Thyroid gland (tissue), 4 donors: Measurements from ENCODE around the gene GAS2L1.

Source experiments
- CTCF ChIP-seq, 6 experiments: fragments of 200-600 bp in 3 of 6; fragments of 450-650 bp in 3 of 6; sonication (generic) in 3 of 6; IDR thresholded peaks; one replicate each; pipeline ENCODE4 v1.5.1; 2016 to 2019; ENCODE audit warnings: antibody characterized with exemption in 6 of 6, mild to moderate bottlenecking in 2 of 6, inconsistent platforms in 1 of 6, moderate library complexity in 1 of 6
- POLR2A ChIP-seq, 2 donors: fragments of 450-650 bp; IDR thresholded peaks; one replicate each; pipeline ENCODE4 v1.6.1; 2017; ENCODE audit warnings: antibody characterized with exemption in 2 of 2, mild to moderate bottlenecking in 2 of 2, moderate library complexity in 1 of 2

GRCh38 chr22:29288837-29289236 lies 17.6 kb upstream of the GAS2L1 start:
- TF ChIP-seq POLR2A (IDR thresholded peaks at IDR 0.05), result no peak
- TF ChIP-seq CTCF (IDR thresholded peaks at IDR 0.05), result no peak
